ENCODE data around the gene TBXAS1.

DNA sequence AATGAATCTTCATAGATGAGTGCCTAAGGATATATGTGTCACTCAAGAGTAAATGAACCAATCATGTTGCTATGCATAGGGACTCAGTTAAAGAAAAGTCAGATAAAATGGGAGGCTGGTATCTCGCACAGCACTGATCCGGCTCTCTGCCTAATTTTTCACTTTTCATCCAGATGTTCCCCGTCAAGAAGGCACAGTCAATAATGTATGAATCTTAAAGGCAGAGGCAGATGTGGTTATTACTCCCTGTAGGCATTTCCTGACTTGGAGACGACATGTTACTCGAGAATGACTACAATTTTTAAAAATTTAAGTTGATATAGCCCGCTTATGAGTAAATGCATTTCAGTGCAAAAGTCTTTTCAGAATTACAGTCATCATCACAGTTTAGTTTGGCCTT lies 113.6 kb downstream of the TBXAS1 start:
- no peak for TF ChIP-seq CTCF (IDR thresholded peaks at IDR 0.05)
- no peak for TF ChIP-seq ZFX (IDR thresholded peaks at IDR 0.05; ENCODE audit: borderline replicate concordance)

Measured in 22Rv1 (cell line).